GM12878 (cell line): ENCODE measurements around the gene RANBP6.

Source experiments
- CEBPB ChIP-seq, 2 experiments: fragments of 150-350 bp in 1 of 2; IDR thresholded peaks; 2 replicates each; pipeline ENCODE4 v1.6.1; 2012 to 2014; ENCODE audit warnings: low read depth in 2 of 2, low read length in 2 of 2, borderline replicate concordance in 1 of 2, inconsistent platforms in 1 of 2
- GATAD2B ChIP-seq: fragments of 450-650 bp; conservative IDR thresholded peaks from 2 replicates; pipeline ENCODE4 v1.6.1; 2017; ENCODE audit warnings: low read depth, mild to moderate bottlenecking, moderate library complexity

- TF ChIP-seq GATAD2B, result no peak
- no peak for TF ChIP-seq CEBPB (IDR thresholded peaks at IDR 0.05; ENCODE audit: borderline replicate concordance in 1 of 2, low read depth in 2 of 2, low read length in 2 of 2)
Measured at GRCh38 chr9:6055216-6055615, 39.8 kb upstream of the RANBP6 start.
